ENCODE results near the gene MCTP2.

The MCTP2 gene

DNA sequence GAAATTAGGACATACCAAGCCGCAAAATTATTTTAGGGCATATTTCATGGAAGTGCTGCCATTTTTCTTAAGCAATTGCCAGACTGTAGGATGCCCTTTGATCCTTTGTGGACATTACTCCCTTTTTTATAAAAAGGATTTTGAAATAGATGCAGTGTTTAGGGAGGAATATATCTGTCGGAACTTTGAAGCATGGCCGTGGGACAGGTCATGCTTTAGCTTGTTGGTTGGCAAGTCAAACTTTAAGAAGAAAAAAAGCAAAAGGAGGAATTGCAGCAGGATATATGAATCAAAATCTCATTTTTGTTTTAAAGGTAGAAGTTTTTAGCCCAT is 122.1 kb downstream of the MCTP2 start:
- DNase-seq (ENCODE audit: low read depth): no peak

DNA sequence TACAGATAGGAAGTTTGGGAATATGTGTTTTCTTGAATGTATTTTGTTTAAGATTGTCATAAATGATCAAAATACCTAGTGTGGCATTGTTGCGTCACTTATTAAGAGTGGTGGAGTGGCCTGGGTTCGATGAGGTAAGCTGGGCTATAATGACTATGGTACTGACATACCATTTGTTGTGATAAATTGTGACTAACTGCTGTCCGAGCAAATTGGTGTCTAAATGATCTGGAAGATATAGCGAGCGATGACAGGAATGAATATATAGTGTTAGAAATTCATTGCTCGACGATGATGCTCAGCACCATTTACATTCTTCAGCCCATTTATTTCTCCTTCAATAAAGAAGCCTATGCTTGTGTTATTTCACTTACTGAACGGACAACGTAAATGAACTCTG is 123.3 kb downstream of the MCTP2 start:
- no peak for DNase-seq (ENCODE audit: low read depth)

DNA sequence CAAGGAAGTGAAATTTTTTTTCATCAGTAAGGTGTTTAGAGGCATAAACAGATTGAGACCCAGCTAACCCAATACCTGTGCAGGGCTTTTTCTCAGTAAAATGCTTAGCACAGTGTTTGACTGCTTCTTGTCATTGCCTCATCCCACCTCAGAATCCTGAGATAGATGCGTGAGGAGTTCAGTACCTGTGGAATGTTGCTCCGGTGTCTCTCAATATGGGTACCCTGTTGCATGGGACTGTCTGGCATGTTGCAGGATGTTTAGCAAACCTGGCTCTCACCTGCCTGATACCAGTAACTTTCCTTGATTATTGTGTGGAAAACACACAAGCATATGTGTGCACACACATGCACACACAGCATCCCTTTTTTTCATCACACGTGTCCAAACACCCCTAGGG is 128.4 kb downstream of the MCTP2 start:
- no peak for DNase-seq (ENCODE audit: low read depth)

DNA sequence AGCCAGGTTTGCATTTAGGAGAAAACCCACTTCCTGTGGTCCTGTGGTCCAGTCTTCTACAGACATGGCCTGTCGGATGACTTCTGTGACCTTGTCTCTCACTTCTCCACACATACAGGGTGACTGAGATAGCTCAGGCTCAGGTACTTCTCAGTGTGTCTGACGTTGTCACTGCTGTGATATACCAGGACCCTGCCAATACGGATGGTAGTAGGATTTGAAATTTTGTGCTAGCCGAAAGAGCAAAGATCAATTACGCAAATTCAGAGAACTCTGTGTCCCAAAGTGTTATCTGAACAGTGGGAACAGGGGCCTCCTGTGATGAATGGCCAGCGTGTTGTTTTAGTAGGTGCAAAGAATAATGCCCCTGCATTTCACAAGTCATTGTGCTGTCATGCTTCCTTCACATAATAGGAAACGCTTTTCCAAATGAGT is 128.9 kb downstream of the MCTP2 start:
- DNase-seq (ENCODE audit: low read depth): no peak

DNA sequence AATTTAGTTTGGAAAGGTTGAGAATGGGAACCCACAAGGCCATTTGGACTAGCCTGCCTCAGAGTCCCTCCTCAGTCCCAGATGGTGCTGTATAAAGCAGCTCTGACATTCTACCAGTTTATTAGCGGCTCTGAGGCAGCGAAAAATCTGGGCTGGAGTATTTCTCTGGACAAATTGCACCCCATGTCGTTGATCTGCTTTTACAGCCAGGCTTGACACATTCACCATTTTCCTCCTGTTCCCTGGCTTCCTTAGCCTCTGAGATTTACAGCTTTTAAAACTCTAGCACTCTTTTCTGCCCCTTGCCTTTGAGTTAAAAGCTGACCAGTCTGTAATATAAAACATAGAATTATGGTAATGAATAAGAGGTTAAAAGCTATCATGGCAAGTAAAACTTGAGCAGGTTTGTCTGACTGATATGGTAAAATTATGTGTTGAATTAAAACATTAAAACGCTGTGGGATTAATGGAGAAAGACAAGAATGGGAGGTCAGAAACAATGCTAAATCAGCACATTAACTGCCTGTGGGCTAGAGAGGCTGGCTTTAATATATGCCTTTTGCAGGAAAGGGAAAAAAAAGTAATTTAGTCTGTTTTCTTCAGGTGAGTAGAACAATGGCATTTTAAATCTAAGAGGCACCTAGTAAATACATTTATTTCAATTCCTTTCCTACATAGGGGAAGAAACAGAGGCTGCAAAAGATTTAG is 131.2 kb downstream of the MCTP2 start:
- DNase-seq (ENCODE audit: low read depth): no peak

DNA sequence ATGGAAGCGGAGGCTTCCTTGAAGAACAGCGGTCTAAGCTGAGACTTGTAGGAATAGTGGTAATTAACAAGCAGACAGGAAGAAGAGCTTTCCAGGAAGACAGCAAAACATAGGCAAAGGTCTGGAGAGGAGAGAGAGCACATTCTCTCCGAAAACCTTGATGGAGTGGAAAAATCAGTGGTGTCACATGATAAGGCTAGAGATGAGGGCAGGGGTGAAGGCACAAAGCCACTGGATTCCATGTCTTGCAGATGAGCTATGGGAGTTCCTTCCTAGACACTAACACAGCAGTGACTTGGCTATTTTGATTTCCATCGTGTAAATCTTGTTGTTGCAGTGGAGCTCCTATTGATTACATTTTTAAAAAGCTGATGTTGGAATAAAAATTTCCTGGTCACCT is 132.0 kb downstream of the MCTP2 start:
- DNase-seq (ENCODE audit: low read depth): no peak

DNA sequence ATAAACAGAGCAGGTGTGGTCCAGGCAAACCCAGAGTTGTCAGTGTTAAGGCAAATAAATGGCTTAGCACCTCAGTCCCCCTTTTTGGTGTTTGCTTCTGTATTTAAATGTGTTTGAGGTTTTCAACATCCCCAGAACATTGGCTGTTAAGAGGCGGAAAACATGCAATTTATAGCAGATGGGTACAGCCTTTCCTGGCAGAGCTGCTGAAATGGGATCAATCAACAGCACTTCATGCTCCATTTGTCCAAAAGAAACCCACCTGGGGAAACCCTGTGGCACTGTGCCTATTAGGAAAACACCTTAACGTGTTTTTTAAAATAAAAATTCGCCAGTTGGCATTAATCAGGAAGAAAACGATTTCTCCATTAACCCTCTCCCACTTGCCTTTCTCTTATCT is 135.4 kb downstream of the MCTP2 start:
- DNase-seq (ENCODE audit: low read depth): no peak

DNA sequence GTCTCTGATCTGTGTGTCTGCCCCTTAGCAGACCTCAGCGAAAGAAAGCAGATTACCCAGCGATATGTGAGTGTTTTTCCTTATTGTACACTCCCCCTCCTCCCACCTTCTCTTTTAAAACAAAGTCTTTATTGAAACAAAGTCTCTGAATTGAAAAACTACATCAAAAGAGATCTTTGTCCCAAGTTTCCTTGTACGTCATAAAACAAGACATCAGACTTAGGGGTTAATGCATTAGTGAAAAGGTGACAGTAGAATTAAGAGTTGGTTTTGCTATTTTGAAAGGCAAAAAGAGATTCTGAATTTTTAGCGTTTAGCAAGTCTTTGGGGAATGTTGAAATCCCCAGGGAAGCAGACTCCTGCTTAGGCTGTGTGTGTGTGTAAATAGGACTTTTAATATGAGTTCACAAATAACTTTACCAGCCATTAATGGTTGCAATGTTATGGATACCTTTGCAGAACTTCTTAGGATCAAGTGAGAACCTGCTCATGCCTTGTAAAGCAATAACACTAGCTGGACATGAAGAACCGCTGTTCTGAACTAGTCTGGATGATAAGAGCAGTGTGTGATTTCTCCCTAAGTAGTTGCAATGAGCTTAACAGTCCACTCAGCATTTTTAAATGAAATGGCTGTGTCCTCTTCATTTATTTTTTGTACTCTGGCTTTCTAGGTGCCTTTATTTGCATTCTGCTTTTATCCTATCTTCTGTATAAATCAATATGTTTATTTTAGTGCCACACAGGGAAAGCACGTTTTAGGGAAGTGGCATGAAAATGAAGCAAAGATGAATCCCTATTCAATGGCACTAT is 136.6 kb downstream of the MCTP2 start:
- no peak for DNase-seq (ENCODE audit: low read depth)

DNA sequence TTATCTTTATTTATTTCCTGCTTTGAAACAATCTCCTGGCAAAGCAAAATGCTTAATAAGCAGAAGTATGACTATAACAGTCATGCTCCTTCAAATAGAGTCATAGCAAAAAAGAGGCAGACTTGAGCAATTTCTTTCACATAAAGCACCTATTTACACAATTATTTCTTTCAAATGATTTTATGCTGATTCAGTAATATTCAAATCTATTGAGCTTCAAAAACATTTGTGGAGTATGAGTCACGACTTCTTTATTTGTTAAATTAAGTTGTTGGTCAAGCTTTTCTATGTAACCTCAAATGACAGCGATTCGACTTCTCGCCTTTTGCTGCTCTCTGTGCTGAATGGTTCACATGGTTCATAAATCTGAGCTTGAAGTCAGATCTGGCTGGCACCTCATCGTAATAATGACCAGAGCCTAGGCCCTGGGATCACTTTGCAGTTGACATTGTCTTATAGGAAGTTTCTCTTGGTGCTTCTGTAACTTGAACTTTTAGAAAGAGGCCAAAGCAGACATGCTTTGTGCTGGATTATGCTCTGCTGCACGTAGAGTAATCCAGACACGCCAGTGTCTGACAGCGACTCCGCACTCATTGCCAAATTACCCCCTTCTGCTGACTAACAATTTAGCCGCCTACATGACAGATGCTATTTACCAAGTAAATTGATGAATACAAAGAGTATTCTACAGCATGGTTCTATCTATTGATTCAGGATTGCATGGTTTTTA is 139.0 kb downstream of the MCTP2 start:
- DNase-seq (ENCODE audit: low read depth): no peak

DNA sequence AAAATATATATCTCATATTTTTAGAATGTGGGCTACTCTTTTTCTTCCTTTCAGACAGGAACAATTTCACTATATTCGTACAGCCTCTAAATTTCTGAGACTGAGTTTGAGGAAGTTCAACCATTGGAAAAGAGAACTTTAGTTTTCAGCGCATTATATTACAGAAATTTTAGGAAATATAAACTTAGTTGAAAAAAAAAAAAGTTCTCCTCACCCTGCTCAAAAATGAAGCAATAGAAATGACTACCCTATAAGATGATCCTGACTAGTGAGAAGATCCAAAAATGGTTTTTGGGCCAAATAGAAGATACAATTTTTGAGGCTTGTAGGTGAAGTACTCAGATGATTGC is 139.6 kb downstream of the MCTP2 start:
- DNase-seq (ENCODE audit: low read depth): no peak

DNA sequence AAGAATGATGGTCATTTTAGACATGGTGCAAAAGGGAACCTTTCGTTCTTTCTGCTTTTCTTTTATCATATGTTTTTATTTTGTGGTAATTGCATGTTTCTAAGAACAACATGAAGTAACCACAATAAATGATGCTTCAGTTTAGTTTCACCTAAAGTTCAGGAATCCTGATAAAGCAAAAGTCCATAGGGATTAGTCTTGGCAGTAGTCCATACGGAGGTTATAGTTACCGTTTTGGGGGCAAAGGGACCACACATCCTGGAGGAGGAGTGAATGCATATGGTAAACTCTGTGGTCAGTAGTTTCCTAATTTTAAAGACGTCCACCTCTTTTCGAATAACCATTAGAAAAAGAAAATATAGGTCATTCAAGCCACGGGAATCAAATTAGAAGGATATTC is 141.5 kb downstream of the MCTP2 start:
- no peak for DNase-seq (ENCODE audit: low read depth)

DNA sequence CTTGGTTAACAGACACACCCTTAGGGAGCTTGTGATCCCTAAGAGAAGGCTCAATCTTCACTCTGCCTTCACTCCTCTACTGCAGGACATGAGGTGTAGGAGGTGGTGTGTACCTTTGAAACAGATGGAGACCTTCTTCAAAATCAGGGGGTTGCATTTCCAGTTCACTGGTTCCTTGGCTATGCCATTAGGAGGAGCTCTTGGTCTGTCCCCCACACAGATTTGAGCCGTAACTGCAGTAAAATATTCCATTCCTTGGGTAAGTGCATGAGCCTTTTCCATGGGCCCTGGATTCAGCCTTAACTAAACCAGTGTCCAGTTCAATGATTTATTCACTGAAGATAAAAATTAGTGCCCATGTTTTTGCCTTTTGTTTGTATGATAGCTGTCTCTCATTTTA is 144.6 kb downstream of the MCTP2 start:
- no peak for DNase-seq (ENCODE audit: low read depth)

DNA sequence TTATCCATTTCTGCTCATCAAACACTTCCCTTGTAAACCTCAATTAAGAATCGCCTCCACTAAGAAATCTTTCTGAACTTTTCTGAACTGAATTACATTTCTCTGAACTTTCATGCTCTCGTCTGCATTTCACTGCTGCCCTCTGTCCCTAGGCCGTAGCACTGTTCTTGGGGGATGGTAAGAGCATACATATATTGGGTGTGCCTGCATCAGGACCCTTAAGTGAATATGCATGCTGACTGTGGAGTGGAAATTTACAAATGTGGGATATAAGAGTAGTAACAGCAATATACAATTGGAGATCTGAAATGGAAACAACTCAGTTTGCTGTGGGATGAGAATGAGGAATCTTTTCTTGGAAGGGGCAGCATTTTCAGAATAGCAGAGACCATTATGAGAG is 148.6 kb downstream of the MCTP2 start:
- DNase-seq (ENCODE audit: low read depth): no peak

DNA sequence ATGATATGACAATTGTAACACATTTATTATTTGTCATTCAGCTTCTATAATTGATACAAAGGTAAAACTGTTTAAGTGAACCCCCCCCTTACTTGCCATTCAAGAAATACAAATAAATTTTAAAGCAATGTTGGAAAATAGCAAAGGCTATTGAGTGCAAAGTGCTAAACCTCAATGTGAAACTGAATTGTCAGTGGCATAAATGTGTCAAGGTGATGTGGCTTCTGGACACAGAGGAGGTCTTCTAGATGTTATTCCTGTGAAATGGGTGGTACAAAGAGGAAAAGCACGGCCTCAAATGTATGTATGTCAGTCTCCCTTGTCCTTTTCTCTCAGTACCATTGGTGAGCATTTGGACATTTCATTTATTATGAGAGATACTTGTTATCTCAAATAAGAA is 149.4 kb downstream of the MCTP2 start:
- DNase-seq (ENCODE audit: low read depth): no peak

DNA sequence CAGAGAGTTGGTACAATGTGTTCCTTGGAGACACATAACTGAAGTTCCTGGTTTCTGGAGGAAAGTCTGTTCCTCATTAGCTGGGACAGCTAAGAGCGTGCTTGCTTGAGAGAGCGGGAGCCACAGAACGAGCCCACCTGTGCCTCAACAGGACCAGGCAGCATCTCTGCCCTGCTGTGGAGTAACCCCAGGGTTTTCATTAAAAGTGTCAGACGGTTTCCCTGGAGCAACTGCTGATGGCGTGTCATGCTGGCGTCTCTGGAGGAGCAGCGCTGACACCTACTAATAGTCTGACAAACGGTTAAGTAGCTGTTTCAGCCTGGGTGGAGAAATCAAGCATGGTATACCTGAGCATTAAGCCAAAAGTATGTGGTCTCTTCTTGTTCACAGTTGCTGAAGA is 150.0 kb downstream of the MCTP2 start:
- no peak for DNase-seq (ENCODE audit: low read depth)

DNA sequence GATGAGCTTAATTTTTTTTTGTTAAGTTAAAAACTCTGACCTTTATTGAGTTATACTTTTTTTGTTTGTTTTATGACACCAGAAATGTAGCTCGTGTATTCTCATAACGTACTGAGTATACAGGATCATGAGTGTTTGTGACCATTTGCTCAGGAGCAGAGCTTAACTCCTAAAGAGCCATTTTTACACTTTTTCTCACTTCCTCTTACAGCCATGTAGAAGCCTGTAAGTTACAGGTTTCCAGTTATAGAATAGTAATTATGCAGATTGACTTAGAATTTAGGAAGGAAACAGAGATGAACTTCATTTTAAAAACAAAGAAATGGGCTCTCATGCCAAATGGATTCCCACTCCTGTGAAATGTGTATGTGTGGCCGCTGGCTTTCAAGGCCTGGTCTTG is 151.7 kb downstream of the MCTP2 start:
- DNase-seq (ENCODE audit: low read depth): no peak

DNA sequence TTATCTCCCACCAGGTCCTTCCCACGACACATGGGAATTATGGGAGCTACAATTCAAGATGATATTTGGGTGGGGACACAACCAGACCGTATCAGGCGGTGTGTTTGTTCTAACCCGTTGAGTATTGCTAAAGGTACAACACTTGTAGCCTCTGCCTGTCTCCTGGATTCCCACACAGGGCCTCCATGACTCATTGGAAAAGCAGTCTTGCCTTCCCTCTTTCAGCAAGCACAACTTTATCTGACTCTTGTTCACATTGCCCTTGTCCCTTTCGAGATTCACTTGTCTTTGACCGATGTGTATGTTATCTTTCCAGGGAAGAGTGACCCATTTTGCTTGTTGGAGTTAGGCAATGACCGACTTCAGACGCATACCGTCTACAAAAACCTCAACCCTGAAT is 152.3 kb downstream of the MCTP2 start:
- no peak for DNase-seq (ENCODE audit: low read depth)

DNA sequence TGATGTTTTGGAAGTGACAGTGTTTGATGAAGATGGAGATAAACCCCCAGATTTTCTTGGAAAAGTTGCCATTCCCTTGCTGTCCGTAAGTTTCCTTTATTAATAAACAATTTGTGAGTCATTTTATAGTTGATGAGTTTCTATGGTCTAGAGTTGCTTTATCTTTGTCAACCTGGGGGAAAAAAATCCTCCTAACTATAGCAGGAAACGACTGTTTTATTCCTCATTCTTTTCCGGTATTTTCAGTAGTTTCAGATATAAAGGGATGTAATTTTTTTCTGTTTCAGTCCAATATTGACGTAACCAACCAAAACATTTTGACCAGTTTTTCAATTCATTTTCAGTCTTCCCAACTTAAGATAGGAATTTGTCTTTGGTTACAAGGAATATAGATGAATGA is 154.1 kb downstream of the MCTP2 start:
- DNase-seq (ENCODE audit: low read depth): no peak

DNA sequence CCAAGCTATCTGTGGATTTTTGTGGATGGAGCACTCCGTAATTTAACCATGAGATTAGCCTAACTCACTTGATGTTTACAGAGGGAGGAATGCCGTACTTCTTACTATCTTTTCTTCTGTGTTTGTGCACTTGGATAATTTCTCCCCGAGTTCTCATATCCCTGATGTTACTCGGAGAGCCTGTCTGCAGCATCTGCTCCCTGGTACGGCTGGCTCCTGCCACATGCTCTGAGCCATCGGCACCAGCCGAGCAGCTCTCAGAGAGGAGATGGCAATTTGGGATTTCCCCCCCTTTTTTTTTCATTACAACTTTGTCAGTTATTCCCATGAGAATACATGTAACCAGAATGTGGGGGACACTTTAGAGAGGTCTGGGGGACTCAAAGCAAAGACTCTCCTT is 155.0 kb downstream of the MCTP2 start:
- no peak for DNase-seq (ENCODE audit: low read depth)

DNA sequence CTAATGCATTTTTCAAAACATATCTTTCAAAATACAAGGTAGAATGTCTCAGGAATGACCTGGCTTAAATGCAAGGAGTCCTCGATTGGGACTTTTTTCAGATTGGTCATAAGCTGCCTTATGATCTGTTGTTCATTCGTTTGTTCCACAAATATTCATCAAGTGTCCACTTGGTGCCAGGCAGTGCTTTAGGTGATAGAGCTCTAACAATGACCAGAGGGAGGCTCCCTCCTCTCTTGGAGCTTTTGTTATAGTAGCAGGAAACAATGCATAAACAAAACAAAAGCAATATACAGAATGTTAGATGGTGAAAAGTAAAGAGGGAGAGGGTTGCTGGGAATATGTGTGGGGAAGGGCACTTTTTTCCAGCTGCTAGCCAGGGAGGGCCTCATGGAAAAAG is 156.1 kb downstream of the MCTP2 start:
- DNase-seq (ENCODE audit: low read depth): no peak

DNA sequence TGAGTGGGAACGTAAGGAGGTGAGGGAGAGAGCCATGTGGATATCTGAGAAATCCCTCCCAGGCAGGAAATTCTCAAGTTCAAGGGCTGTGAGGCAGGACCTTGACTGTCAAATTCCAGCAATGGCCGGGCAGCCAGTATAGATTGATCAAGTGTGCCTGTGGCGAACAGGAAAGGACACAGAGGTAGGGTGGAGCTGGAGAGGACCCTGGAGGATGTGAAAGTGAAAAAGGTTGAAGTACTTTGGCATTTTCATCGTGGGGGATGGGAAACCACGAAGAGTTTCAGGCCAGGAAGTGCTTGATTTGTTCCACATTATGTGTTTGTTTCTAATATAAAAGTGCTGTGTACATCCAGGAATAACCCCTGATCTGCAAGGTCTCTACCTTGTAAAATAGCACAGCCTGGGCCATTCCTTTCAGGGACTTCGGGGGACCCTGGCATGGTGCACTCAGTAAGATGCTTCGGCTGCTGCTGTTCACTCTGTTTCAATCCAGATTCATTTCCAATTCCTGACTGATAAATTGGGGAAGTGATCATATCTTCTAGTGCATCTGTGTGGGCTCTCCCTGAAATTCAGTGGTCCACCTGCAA is 156.6 kb downstream of the MCTP2 start:
- no peak for DNase-seq (ENCODE audit: low read depth)

DNA sequence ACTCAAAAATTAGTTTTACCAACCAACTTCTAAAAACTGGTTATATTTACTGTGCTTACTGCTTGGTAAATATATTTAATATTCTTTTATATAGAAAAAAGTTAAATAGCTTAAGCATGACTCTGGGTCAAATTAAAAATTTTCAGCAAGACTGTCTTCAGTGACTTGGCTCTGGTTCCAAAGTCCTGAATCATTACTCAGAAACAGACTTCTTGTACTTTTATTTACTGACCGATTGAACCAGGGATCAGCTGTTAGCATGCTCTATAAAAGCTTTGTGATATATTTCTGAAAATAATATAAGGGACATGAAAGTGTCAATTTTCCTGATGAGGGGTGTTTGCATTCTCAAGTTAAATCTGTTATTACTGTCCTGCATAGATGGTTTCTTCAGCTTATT is 164.3 kb downstream of the MCTP2 start:
- DNase-seq (ENCODE audit: low read depth): no peak

DNA sequence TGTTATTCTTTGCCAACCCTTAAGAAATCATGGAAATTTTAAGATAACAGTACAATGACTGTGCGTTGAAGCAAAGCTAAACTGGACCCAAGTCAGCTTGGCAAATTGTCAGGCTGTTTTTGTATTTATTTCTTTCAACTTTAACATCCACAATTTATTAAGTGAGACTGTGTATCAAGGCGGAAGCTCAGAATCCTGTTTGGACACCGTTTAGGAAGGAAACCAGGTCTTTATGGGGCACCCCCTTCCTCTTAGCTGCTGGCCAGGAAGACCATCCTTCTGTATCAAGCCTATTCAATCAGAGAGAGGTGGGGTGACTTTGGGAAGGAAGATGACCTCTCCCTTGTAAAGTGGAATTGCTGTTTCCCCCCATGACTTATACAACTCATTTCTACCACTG is 166.0 kb downstream of the MCTP2 start:
- DNase-seq (ENCODE audit: low read depth): no peak
